Fibroblast of the conjunctiva (primary cell): ENCODE data around the gene OR5AN1.
"Not testable (repeated sequence)": the region's sequence is repeated elsewhere in the genome, so short reads cannot be mapped to it uniquely, and the experiment has no call there.

ENCODE experiments used
- DNase-seq: peaks from one replicate; pipeline ENCODE4 v3.0.0-alpha.2; 2010; ENCODE audit warnings: low read depth

The OR5AN1 gene

DNA sequence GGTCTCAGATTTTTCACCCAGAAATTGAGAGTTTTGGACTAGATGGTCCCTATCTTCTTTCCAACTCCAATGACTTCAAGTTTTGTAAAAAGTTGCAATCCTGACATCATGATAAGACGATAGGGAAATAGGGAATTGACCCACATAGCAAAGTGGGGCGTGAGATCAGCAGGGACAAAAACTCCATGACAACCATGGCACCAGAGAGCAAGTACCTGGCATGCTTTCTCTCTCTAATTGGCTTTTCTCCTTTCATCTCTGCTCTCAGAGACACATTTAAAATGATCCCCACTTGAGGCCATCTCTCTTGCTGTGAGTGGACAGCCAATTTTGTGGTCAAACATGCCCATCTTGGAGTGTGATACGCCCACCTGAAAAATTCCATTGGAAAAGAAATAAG lies at the start of gene OR5AN1:
Gene OR5AN1 (plus strand): TSS at position 301 of the 400 bp plus-strand sequence. CDS start 5,564 bp downstream, outside the sequence.
- no peak for DNase-seq

DNA sequence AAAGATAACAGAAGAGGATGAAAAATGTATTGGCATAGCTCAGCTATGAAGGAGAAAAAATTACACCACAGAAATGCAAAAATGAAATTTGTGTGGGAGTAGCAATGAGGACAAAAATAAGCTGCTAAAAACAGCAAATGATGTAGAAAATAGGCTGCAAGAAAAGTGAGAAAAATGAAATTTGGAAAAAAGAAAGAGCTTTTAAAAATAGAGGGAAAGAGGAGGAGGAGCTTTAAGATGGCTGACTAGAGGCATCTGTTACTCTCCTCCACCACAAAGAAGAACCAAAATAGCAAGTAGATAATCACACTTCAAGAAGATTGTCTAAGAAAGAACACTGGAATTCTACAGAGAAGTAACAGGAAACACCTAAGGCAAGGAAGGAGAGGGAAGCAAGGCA lies 23.7 kb upstream of the OR5AN1 start:
- no peak for DNase-seq

DNA sequence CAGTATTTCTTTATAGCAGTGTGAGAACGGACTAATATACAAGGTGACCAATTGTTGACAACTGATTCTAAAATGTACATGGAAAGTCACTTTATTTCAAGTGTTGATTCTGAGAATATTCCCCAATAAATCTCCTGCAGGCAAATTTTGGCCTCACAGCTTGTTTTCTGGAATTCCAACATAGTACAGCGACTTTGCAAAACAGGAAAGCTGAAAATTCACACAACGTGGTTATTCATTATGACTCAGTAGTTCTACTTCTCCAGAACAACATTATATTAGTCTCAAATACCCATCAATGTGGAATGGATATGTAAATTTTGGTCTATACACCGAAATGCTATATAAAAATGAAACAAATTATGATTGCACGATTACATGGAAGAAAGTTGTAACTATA lies 22.5 kb upstream of the OR5AN1 start:
- DNase-seq: no peak

DNA sequence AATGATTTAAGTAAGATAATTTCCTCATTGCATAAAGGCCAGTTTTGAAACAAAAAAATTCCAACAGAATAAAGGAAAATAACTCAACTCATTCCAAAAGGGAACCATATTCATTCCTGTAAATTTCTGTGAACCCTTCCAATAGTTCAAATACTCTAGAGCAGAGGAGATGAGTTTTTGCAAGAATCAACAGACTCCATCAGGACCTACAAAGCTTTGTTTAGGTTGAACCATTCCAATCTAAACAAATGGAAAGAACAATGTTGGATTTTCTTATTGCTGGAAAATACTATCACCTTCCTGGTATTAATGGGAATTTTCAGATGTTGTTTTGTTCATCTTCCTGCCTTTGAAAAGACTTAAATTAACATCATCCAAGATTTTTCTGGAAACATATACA lies 21.8 kb upstream of the OR5AN1 start:
- no peak for DNase-seq

GRCh38 chr11:59349657-59350056 lies 9.0 kb upstream of the OR5AN1 start:
- not testable (repeated sequence) for DNase-seq

DNA sequence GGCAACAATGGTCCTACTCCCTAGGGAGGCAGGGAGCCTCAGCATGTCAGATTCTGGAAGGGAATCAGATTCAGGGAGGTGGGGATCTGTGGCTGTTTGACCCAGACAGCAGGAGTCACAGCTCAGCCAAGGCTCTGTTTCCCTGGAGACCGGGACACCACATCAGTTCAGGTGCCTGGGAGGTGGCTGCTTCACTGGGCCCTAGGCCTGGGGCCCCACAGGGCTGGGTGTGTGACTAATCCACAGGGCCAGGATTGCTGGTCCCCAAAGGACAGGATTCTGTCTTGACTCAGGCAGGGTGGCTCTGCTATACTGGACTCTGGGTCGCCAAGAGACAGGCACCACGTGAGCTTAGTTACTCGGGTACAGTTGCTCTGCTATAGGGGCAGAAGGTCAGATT lies 3.5 kb upstream of the OR5AN1 start:
- no peak for DNase-seq

- DNase-seq: no peak
Observed at GRCh38 chr11:59356561-59356960, 2.1 kb upstream of the OR5AN1 start.

GRCh38 chr11:59358020-59358419 lies 675 bp upstream of the OR5AN1 start:
- DNase-seq: no peak

DNA sequence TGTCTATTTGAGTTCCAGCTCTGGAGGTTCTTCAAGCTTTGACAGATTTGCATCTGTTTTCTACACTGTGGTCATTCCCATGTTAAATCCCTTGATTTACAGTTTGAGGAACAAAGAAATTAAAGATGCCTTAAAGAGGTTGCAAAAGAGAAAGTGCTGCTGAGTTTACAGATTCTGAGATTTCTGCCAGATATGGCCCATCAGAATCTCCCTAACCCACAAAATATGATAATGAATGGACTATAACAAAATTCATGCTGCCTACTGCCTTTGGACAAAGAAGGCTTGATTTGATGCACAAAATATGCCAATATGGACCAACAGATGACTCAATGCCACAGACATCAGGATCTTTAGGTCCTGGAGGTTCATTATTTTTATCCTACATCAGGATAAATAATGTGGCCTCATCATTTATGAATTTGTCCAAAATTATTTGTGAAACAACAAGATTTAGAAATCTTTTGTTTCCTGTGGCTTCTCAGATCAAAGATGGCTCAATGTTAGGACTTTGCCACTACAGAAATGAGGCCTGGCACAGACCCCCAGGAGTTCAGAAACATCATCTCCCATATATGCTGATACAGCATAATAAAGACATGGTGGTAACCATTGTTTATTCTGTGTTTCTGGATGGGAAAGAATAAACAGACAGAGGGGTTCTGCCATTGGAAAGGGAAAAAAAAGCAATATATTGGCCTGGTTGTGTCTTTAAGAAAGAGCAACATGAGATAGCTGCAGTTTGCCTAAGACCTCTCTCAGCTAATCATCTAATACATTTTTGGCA lies 6.7 kb downstream of the OR5AN1 start:
- no peak for DNase-seq

- DNase-seq: no peak
Observed at GRCh38 chr11:59368238-59369022, 9.7 kb downstream of the OR5AN1 start.

DNA sequence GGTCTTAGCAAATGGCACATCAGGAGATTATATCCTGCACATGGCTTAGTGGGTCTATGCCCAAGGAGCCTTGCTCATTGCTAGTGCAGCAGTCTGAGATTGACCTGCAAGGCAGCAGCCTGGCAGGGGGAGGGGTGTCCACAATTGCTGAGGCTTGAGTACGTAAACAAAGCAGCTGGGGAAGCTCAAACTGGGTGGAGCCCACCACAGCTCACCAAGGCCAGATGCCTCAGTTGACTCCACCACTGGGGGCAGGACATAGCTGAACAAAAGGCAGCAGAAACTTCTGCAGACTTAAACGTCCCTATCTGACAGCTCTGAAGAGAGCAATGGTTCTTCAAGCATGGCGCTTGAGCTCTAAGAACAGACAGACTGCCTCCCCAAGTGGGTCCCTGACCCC lies 13.6 kb downstream of the OR5AN1 start:
- not testable (repeated sequence) for DNase-seq

DNA sequence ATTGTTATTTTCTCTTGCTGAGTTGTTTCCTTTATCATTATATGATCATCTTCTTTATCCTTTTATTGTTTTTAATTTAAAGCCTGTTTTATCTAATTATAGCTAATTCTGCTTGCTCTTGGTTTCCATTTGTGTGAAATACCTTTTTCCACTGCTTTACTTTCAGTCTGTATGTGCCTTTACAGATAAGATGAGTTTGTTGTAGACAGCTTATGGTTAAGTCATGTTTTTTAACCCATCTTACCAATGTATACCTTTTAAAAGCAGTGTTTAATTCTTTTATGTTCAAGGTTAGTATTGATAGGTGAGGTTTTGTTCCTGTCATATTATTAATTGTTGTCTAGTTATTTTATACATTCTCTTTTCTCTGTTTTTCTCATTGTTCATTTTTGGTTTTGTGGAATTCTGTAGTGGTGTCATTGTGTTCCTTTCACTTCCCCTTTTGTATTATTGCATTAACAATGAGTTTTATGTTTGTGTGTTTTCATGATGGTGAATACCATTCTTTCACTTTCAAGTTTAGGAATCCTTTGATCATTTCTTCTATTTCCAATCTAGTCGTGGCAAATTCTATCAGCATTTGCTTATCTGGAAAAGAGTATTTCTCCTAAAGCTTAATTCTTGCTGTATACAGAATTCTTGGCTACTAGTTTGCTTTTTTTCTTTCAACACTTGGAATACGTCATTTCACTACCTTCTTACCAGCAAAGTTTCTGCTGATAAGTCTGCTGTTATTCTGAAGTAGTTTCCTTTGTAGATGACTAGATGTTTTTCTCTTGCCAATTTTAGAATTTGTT lies 21.8 kb downstream of the OR5AN1 start:
- DNase-seq: no peak

GRCh38 chr11:59394186-59394585 lies 35.5 kb downstream of the OR5AN1 start:
- no peak for DNase-seq

- DNase-seq: no peak
Observed at GRCh38 chr11:59400461-59401261, 42.0 kb downstream of the OR5AN1 start.

GRCh38 chr11:59401262-59401552 lies 42.5 kb downstream of the OR5AN1 start:
- DNase-seq: no peak

DNA sequence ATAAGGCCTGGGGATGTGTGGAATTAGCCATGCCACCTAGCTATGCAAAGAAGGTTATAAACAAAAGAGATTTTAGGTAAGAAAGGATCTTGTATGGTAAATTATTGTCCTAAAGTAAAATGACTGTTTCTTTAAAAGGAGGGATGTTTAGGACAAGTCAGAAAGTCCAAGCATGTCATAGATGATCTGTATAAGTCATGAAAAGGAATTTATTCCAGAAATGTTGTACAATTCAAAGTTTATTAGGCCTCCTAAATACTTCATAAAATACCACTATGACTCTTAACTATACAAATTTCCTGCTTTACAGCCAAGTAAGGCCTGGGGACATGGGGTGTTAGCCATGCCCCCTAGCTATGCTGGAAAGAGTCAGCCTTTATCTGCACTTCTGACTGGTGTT lies 44.9 kb downstream of the OR5AN1 start:
- no peak for DNase-seq

DNA sequence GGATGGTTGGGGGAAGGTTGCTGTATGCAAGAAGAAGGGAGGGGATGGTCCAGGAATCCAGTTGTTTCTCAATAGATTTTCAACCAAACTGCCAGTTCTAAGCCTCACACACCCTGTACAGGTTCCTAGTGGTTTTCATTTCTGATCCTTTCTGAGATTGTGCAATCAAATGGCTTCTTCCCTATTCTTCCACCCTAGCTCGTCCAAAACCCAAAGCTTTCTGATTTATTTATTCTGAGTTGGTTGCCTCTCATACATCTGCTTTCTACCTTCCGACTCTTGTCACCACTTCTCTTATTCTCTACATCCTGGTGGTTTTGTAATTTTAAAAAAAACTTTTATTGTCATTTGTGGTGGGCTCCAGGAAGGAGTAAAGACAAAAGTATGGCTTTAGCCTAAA lies 55.0 kb downstream of the OR5AN1 start:
- DNase-seq: no peak

GRCh38 chr11:59415111-59415510 lies 56.4 kb downstream of the OR5AN1 start:
- no peak for DNase-seq

- DNase-seq: no peak
Observed at GRCh38 chr11:59416613-59417012, 57.9 kb downstream of the OR5AN1 start.

DNA sequence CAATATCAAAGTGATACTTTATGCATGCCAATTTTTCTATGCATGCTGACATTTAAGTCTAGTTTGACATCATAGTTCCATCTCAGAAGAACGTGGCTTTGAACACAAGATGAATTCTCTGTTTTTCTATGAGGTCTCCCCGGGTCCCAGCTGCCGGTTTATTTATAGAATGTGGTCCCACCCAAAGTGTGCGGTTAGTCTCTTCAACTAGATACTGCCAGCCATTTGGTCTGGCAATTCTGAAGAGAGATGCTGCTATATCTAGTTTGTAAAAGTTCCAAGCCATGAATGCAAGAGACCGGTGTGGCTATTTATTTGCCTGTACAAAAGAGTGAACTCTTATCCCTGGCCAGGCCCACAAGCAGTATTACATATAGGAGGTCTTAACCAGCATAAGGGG lies 58.3 kb downstream of the OR5AN1 start:
- no peak for DNase-seq

GRCh38 chr11:59418156-59418555 lies 59.5 kb downstream of the OR5AN1 start:
- no peak for DNase-seq
